Mammary epithelial cell (primary cell): ENCODE measurements around the gene NR2E1.

Source experiments
- EZH2 ChIP-seq: IDR thresholded peaks from 2 replicates; pipeline ENCODE4 v1.6.1; 2012; ENCODE audit warnings: low read length, inconsistent platforms, borderline replicate concordance
- TF ChIP-seq, protein P1 (sequence below), 2 donors: IDR thresholded peaks in 1 of 2; conservative IDR thresholded peaks in 1 of 2; 2 replicates each; pipeline ENCODE4 v1.5.1; 2011 to 2012; ENCODE audit warnings: inconsistent platforms in 2 of 2, low read length in 2 of 2, mild to moderate bottlenecking in 2 of 2, control low read depth in 1 of 2, low read depth in 1 of 2; ENCODE audit not compliant: insufficient read depth in 1 of 2; ENCODE audit errors: extremely low read depth in 1 of 2

- TF ChIP-seq, protein P1, sequence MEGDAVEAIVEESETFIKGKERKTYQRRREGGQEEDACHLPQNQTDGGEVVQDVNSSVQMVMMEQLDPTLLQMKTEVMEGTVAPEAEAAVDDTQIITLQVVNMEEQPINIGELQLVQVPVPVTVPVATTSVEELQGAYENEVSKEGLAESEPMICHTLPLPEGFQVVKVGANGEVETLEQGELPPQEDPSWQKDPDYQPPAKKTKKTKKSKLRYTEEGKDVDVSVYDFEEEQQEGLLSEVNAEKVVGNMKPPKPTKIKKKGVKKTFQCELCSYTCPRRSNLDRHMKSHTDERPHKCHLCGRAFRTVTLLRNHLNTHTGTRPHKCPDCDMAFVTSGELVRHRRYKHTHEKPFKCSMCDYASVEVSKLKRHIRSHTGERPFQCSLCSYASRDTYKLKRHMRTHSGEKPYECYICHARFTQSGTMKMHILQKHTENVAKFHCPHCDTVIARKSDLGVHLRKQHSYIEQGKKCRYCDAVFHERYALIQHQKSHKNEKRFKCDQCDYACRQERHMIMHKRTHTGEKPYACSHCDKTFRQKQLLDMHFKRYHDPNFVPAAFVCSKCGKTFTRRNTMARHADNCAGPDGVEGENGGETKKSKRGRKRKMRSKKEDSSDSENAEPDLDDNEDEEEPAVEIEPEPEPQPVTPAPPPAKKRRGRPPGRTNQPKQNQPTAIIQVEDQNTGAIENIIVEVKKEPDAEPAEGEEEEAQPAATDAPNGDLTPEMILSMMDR (conservative IDR thresholded peaks at IDR 0.05 in 1 of 2, IDR thresholded peaks at IDR 0.05 in 1 of 2; ENCODE audit: extremely low read depth in 1 of 2, insufficient read depth in 1 of 2, low read depth in 1 of 2, low read length in 2 of 2) = no peak
- TF ChIP-seq EZH2 = no peak
Observed at GRCh38 chr6:108207013-108207412, 41.2 kb downstream of the NR2E1 start.
